GM21786 (cell line): ENCODE data around the gene HEATR1.
"Not testable (repeated sequence)": the region's sequence is repeated elsewhere in the genome, so short reads cannot be mapped to it uniquely, and the experiment has no call there.

Experiments
- ATAC-seq: cut with Tn5 transposase; IDR thresholded peaks from one replicate; pipeline ENCODE4 v1.9.1; 2021; ENCODE audit not compliant: unreplicated experiment

Gene HEATR1

GRCh38 chr1:236603991-236604904 lies at the start of gene HEATR1:
HEATR1 (minus strand) TSS chr1:236604516; CDS start chr1:236604095, 421 bp downstream.
- ATAC-seq: peak; percentile 98

GRCh38 chr1:236645016-236645680 lies 40.8 kb upstream of the HEATR1 start:
- no peak for ATAC-seq

- ATAC-seq: no peak
Observed at GRCh38 chr1:236642763-236643162, 38.4 kb upstream of the HEATR1 start.

GRCh38 chr1:236639686-236640085 lies 35.4 kb upstream of the HEATR1 start:
- ATAC-seq: no peak

- no peak for ATAC-seq
Observed at GRCh38 chr1:236638945-236639344, 34.6 kb upstream of the HEATR1 start.

GRCh38 chr1:236636017-236636416 lies 31.7 kb upstream of the HEATR1 start:
- ATAC-seq: no peak

GRCh38 chr1:236627727-236628408 lies 23.6 kb upstream of the HEATR1 start:
- no peak for ATAC-seq

- no peak for ATAC-seq
Observed at GRCh38 chr1:236623371-236624166, 19.3 kb upstream of the HEATR1 start.

GRCh38 chr1:236622407-236622806 lies 18.1 kb upstream of the HEATR1 start:
- no peak for ATAC-seq

- no peak for ATAC-seq
Observed at GRCh38 chr1:236619398-236619797, 15.1 kb upstream of the HEATR1 start.

- no peak for ATAC-seq
Observed at GRCh38 chr1:236618507-236618906, 14.2 kb upstream of the HEATR1 start.

- ATAC-seq: no peak
Observed at GRCh38 chr1:236615399-236616148, 11.3 kb upstream of the HEATR1 start.

- ATAC-seq: no peak
Observed at GRCh38 chr1:236612349-236612748, 8.0 kb upstream of the HEATR1 start.

GRCh38 chr1:236608930-236609726 lies 4.8 kb upstream of the HEATR1 start:
- ATAC-seq: no peak

GRCh38 chr1:236607597-236607996 lies 3.3 kb upstream of the HEATR1 start:
- ATAC-seq: not testable (repeated sequence)

GRCh38 chr1:236604905-236605806 lies 840 bp upstream of the HEATR1 start:
- no peak for ATAC-seq

- no peak for ATAC-seq
Observed at GRCh38 chr1:236602171-236602570, 2.1 kb downstream of the HEATR1 start.

GRCh38 chr1:236590553-236591150 lies 13.7 kb downstream of the HEATR1 start:
- no peak for ATAC-seq
